Measurements from ENCODE around the gene FAM118B.

The FAM118B gene

GRCh38 chr11:126257764-126258163, 46.2 kb downstream of the FAM118B start:
- DNase-seq (ENCODE audit: low read depth, low spot score) = no peak
- H3K4me3 ChIP-seq (ENCODE audit: low read length) = no peak overlapping the region

GRCh38 chr11:126262216-126262615, 50.6 kb downstream of the FAM118B start:
- no peak for DNase-seq (ENCODE audit: low read depth, low spot score)

GRCh38 chr11:126263489-126263888, 51.9 kb downstream of the FAM118B start:
- H3K4me3 ChIP-seq (ENCODE audit: low read length) = no peak overlapping the region
- no peak for DNase-seq (ENCODE audit: low read depth, low spot score)

More at GRCh38 chr11:126262216-126262615, 50.6 kb downstream of the FAM118B start:
- no peak overlapping the region for H3K4me3 ChIP-seq (ENCODE audit: low read length)

GRCh38 chr11:126265811-126266210, 54.2 kb downstream of the FAM118B start:
- no peak overlapping the region for H3K4me3 ChIP-seq (ENCODE audit: low read length)
- DNase-seq (ENCODE audit: low read depth, low spot score) = peak; percentile 32

- peak overlapping the region; percentile 94 for H3K4me3 ChIP-seq (ENCODE audit: low read length)
- no peak for DNase-seq (ENCODE audit: low read depth, low spot score)
These were observed 56.1 kb downstream of the FAM118B start for GRCh38 chr11:126267650-126268049.

- DNase-seq (ENCODE audit: low read depth, low spot score) = no peak
- H3K4me3 ChIP-seq (ENCODE audit: low read length) = peak overlapping the region; percentile 94
These were observed 56.8 kb downstream of the FAM118B start for GRCh38 chr11:126268361-126268707.

GRCh38 chr11:126268708-126269579, 57.4 kb downstream of the FAM118B start, which contains the start of the genes FOXRED1 and SRPRA:
TSS of gene FOXRED1 (plus strand) at chr11:126269154. CDS start at chr11:126269207, 53 bp downstream.
TSS of gene SRPRA (minus strand) at chr11:126268895. CDS start at chr11:126268804, 91 bp downstream.
- DNase-seq (ENCODE audit: low read depth, low spot score) = peak; percentile 98
- H3K4me3 ChIP-seq (ENCODE audit: low read length) = peak within 1 kb of the TSS; percentile 98

GRCh38 chr11:126277322-126277721, 65.7 kb downstream of the FAM118B start:
- H3K4me3 ChIP-seq (ENCODE audit: low read length) = no peak overlapping the region
- no peak for DNase-seq (ENCODE audit: low read depth, low spot score)

- DNase-seq (ENCODE audit: low read depth, low spot score) = no peak
- no peak overlapping the region for H3K4me3 ChIP-seq (ENCODE audit: low read length)
These were observed 66.2 kb downstream of the FAM118B start for GRCh38 chr11:126277780-126278179.

- H3K4me3 ChIP-seq (ENCODE audit: low read length) = no peak overlapping the region
- DNase-seq (ENCODE audit: low read depth, low spot score) = no peak
These were observed 67.6 kb downstream of the FAM118B start for GRCh38 chr11:126279191-126279590.

GRCh38 chr11:126280595-126280994, 69.0 kb downstream of the FAM118B start:
- no peak overlapping the region for H3K4me3 ChIP-seq (ENCODE audit: low read length)
- DNase-seq (ENCODE audit: low read depth, low spot score) = no peak

- H3K4me3 ChIP-seq (ENCODE audit: low read length) = no peak overlapping the region
- no peak for DNase-seq (ENCODE audit: low read depth, low spot score)
These were observed 69.7 kb downstream of the FAM118B start for GRCh38 chr11:126281245-126281644.

- DNase-seq (ENCODE audit: low read depth, low spot score) = no peak
- H3K4me3 ChIP-seq (ENCODE audit: low read length) = no peak overlapping the region
These were observed 70.1 kb downstream of the FAM118B start for GRCh38 chr11:126281666-126282175.

GRCh38 chr11:126282361-126282735, 70.8 kb downstream of the FAM118B start:
- no peak overlapping the region for H3K4me3 ChIP-seq (ENCODE audit: low read length)
- no peak for DNase-seq (ENCODE audit: low read depth, low spot score)

- DNase-seq (ENCODE audit: low read depth, low spot score) = no peak
- H3K4me3 ChIP-seq (ENCODE audit: low read length) = peak within 1 kb of the TSS; percentile 61
These were observed 71.4 kb downstream of the FAM118B start, which contains the start of gene TIRAP for GRCh38 chr11:126282736-126283591. TSS of gene TIRAP (plus strand) at chr11:126283093. CDS start at chr11:126290895, 7,802 bp downstream.

GRCh38 chr11:126284829-126285228, 73.2 kb downstream of the FAM118B start:
- peak; percentile 58 for DNase-seq (ENCODE audit: low read depth, low spot score)
- no peak overlapping the region for H3K4me3 ChIP-seq (ENCODE audit: low read length)

- H3K4me3 ChIP-seq (ENCODE audit: low read length) = no peak overlapping the region
- DNase-seq (ENCODE audit: low read depth, low spot score) = no peak
These were observed 76.7 kb downstream of the FAM118B start for GRCh38 chr11:126288237-126288636.

GRCh38 chr11:126290887-126291286, 79.3 kb downstream of the FAM118B start:
- H3K4me3 ChIP-seq (ENCODE audit: low read length) = no peak overlapping the region
- no peak for DNase-seq (ENCODE audit: low read depth, low spot score)

- no peak for DNase-seq (ENCODE audit: low read depth, low spot score)
These were observed 82.1 kb downstream of the FAM118B start for GRCh38 chr11:126293726-126294125.

GRCh38 chr11:126297004-126297403, 85.4 kb downstream of the FAM118B start:
- DNase-seq (ENCODE audit: low read depth, low spot score) = no peak

More at GRCh38 chr11:126293726-126294125, 82.1 kb downstream of the FAM118B start:
- H3K4me3 ChIP-seq (ENCODE audit: low read length) = no peak overlapping the region

More at GRCh38 chr11:126297004-126297403, 85.4 kb downstream of the FAM118B start:
- H3K4me3 ChIP-seq (ENCODE audit: low read length) = no peak overlapping the region
